B cell (primary cell): ENCODE measurements around the gene SLC25A31.

Source experiments
- EZH2 ChIP-seq: IDR thresholded peaks from 2 replicates; pipeline ENCODE4 v1.6.1; 2012; ENCODE audit warnings: borderline replicate concordance, low read depth, mild to moderate bottlenecking, moderate library complexity, low read length; ENCODE audit not compliant: insufficient read depth, poor library complexity, severe bottlenecking
- TF ChIP-seq, protein P1 (sequence below): fragments of 200-600 bp; IDR thresholded peaks from one replicate; pipeline ENCODE4 v1.8.0; 2022; ENCODE audit warnings: antibody characterized with exemption, mild to moderate bottlenecking

DNA sequence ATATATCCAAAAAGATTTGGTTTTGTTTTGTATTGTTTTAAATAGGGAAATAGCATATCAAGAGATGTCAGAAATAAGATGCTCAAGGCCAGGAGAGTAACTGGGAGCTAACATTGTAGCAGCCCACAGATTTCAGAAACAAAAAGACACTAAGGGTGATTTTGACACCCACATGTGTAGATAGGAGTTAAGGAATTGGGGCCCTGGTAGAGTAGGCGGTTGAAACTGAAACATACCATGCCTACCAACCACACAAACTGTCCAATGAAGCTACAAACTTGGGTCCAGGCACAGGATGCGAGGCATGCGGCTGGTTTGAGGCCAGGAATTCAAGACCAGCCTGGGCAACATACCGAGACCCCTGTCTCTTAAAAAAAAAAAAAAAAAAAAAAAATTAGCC is 45.6 kb downstream of the SLC25A31 start:
- TF ChIP-seq, protein P1, sequence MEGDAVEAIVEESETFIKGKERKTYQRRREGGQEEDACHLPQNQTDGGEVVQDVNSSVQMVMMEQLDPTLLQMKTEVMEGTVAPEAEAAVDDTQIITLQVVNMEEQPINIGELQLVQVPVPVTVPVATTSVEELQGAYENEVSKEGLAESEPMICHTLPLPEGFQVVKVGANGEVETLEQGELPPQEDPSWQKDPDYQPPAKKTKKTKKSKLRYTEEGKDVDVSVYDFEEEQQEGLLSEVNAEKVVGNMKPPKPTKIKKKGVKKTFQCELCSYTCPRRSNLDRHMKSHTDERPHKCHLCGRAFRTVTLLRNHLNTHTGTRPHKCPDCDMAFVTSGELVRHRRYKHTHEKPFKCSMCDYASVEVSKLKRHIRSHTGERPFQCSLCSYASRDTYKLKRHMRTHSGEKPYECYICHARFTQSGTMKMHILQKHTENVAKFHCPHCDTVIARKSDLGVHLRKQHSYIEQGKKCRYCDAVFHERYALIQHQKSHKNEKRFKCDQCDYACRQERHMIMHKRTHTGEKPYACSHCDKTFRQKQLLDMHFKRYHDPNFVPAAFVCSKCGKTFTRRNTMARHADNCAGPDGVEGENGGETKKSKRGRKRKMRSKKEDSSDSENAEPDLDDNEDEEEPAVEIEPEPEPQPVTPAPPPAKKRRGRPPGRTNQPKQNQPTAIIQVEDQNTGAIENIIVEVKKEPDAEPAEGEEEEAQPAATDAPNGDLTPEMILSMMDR: no peak
- no peak for TF ChIP-seq EZH2
